ENCODE measurements around the gene DUOX2.

Gene DUOX2

DNA sequence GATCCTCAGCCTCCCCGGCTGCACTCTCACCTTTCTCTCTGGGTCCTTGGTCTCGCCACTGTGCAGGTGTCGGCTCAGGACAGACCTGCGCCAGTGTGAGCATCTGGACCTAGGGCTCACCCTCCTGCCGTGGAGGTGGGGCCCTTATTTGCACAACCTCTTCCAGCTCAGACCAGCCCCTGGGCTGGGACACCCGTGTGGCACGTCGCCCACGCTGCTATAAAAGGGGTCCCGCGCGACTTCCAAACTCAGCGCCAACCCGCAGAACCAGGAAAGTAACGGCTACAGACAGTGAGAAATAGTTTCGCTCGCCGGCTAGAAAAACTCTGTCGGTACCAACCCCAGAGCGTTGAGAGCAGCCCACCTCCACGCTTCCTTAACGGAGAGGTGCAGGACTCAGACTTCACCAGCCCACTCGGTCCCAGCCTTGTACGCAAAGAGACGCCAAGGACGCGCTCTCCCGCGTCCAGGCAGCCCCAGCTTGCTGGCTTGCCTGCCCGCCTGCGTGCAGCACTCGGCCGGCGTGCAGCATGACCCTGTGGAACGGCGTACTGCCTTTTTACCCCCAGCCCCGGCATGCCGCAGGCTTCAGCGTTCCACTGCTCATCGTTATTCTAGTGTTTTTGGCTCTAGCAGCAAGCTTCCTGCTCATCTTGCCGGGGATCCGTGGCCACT lies at the start of gene DUOX2, which contains the start of gene DUOXA2:
Gene DUOX2 (minus strand): TSS at position 97 of the 675 bp plus-strand sequence. CDS start 761 bp downstream, outside the sequence.
Gene DUOXA2 (plus strand): TSS at position 251 of the 675 bp plus-strand sequence. CDS start 280 bp downstream, at position 531.
- in situ Hi-C loops (cut with HindIII; ENCODE audit: low sequenced_read_pairs) = no loop called here

DNA sequence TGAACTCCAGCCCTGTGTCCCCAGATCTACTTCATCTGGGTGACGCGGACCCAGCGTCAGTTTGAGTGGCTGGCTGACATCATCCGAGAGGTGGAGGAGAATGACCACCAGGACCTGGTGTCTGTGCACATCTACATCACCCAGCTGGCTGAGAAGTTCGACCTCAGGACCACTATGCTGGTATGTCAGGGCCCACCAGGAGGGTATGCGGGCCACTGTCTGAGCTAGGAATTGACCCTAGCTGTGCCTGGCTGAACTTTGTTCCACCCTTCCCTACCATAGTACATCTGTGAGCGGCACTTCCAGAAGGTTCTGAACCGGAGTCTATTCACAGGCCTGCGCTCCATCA lies 49.5 kb upstream of the DUOX2 start:
- in situ Hi-C loops (cut with HindIII; ENCODE audit: low sequenced_read_pairs) = no loop called here

DNA sequence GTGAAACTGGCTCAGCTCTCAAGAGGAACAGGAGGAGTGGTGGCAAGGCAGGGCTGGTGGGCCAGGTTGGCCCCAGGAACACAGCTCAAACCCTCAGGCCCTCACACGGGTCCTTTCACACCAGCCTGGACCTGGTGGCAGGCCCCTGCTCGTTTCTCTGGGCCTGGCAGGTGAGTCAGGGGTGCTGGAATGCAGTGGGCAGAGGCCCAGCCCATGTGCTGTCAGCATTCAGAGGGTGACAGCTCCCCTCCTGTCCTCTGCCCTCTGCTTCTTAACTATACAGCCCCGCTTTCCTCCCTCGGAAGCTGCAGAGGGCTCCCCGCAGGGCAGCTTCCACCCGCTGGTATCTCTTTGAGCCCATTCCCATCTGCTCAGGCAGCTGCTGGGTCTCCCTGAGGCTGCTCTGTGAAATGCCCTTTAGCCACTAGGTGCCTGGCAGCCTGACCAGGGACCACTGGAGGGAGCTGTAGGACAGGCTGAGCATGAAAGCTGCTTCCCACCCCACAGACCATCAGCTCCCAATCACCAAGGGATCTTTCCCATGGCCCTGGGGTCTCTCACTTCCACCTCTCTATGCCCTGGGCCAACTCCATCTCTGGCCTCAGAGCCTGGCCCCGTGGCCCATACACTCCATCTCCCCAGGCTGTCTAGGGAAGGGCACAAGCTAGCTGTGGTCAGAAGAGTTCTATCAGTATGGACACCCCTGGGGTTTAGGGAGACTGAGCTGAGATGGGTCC lies 49.0 kb upstream of the DUOX2 start:
- in situ Hi-C loops (cut with HindIII; ENCODE audit: low sequenced_read_pairs) = no loop called here

DNA sequence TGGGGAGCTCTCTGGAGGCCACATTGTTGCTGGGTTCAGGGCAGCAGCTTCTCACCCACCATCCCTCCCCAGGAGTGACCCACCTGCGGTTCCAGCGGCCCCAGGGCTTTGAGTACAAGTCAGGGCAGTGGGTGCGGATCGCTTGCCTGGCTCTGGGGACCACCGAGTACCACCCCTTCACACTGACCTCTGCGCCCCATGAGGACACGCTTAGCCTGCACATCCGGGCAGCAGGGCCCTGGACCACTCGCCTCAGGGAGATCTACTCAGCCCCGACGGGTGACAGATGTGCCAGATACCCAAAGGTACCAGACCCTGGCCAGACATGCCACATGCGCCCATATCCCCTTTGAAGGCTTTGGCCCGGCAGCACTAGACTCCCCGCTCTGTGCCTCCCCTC lies 47.7 kb upstream of the DUOX2 start:
- in situ Hi-C loops (cut with HindIII; ENCODE audit: low sequenced_read_pairs) = no loop called here

DNA sequence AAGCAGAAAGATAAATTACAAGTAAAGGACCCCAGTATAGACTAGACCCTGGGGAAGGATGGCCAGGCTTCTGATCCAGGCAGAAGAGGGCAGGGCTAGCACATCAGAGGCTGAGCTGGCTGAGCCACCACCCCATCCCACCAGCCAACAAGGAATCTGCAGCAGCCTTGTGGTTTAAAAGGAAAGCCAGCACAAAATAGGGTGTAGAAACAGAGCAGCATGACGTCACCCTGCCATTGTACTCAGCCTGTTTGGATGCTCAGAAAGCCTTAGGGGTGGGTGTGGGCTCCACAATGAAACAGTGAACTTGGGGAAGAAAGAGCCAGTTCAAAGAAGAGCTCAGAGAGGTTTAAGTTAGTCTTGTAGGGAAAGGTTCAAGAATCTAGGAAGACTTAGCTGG lies 44.0 kb upstream of the DUOX2 start:
- in situ Hi-C loops (cut with HindIII; ENCODE audit: low sequenced_read_pairs) = no loop called here

DNA sequence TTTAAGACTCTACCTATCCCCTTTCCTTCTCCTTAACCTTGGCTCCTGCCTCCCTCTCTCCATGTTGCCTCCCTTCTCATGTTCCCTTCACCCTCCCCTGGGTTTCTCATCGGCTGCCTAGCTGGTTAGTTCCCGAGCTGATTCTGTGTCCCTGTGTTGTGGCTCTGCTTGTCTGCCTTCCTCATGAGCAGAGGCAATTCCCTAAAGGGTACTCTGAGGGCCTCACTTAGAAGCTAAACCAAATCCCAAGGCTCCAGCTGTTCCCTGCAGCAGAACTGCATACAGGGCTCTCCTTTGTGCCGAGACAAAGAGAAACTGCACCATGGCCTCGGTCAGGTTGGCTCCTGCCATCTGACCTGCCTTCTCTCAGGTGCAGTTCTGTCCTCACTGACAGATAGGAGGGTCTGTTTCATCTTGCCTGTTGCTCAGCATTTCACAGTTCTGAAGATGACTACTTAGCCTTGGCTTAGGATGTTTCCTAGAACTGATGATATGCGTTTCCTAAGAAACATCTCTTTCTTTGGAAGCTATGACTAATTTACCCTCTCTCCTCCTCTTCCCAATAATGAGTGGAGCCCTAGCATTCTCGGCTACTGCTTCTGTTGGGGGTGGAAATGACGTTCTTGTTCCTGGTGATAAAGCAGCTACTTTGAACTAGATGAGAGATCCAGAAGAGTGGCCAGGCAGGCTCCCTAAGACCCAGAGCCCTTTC lies 42.9 kb upstream of the DUOX2 start:
- in situ Hi-C loops (cut with HindIII; ENCODE audit: low sequenced_read_pairs) = no loop called here

DNA sequence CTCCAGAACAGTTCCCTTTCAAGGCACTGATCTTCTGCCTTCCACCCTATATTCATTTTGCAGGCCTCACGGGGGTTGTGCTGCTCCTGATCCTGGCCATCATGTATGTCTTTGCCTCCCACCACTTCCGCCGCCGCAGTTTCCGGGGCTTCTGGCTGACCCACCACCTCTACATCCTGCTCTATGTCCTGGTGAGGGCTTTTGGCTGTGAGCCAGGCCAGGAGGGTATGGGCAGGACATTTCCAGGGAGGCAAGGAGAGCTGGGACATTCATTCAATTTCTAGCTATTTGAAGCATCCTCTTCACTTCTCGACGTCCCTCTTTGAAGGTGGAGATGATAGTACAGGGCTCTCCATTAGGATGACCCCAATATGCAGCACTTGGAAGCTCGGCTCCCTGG lies 41.8 kb upstream of the DUOX2 start:
- in situ Hi-C loops (cut with HindIII; ENCODE audit: low sequenced_read_pairs) = no loop called here

DNA sequence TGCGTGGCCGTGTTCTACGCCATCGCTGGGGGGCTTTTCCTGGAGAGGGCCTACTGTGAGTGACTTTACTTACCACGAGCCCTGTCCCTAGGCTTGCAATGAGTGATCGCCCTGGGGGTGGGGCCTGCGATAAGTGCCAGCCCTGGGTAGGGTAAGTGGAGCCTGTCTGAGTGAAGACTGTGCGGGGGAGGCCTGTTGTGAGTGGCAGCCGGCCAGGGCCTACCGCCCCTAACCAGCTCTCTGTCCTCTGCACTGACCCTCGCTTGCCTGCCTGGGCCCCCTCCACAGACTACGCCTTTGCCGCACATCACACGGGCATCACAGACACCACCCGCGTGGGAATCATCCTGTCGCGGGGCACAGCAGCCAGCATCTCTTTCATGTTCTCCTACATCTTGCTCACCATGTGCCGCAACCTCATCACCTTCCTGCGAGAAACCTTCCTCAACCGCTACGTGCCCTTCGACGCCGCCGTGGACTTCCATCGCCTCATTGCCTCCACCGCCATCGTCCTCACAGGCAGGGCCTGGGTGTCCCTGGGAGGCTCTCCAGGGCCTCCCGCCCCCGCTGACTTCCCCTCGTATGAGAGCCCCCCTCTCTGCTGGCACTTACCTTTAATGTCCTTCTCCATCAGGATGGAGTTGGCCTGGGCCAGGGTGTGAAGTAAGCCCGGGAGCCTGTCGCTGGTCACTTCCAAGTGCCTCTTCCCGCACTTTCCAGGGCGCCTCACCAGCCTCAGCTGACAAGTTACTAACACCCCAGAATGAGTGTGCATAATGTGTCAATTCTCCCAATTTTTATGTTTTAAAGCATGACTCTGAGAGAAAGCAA lies 38.2 kb upstream of the DUOX2 start:
- in situ Hi-C loops (cut with HindIII; ENCODE audit: low sequenced_read_pairs) = no loop called here

DNA sequence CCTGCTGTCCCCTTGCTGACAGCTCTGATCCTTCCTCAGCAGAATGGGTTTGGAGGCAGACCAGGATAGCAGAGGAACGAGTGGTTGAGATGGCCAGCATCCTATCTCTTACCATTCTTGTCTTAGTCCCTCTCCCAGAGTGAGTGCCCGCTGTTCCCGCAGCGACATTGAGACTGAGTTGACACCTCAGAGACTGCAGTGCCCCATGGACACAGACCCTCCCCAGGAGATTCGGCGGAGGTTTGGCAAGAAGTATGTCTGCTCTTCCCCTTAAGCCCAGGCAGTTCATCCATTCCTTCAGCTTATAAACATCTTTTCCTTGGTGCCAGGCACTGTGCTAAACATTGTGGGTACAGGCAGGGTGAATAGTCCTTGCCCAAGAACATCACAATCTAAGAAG lies 37.0 kb upstream of the DUOX2 start:
- in situ Hi-C loops (cut with HindIII; ENCODE audit: low sequenced_read_pairs) = no loop called here

DNA sequence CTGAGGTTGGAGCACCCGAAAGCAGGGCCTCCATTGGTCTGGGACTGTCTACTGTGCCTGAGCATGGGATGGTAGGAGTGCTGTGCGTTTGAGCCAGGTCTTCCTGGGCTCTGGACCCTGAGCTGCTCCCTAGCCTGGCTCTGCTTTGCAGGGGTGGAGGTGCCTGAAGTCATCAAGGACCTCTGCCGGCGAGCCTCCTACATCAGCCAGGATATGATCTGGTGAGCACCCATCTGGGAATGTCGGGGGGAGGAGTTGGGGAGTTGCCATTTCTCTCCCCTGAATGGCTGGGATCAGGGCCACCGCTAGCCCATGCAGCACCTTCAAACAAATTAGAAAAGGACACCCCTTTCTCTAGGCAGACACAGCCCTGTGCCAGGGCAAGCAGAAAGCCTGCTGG lies 36.5 kb upstream of the DUOX2 start:
- in situ Hi-C loops (cut with HindIII; ENCODE audit: low sequenced_read_pairs) = no loop called here

DNA sequence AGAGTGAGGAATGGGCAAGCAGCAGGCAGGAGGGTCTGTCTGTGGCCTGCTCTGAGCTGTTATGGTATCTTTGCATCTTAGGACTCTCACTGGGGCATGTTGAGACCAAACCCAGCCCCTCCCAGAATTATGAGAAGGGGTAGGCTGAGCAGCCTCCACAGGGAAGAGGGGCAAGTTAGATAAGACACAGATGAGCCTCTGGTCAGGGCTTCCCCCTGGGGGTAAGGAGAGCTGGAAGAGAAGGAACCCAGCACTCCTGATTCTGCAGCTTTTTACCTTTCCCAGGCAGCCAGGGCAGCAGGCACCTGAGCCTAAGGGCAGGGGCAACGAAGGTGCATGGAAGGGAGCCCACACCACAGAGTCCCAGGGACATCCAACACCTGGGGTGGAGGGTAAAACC lies 35.1 kb upstream of the DUOX2 start:
- in situ Hi-C loops (cut with HindIII; ENCODE audit: low sequenced_read_pairs) = no loop called here

DNA sequence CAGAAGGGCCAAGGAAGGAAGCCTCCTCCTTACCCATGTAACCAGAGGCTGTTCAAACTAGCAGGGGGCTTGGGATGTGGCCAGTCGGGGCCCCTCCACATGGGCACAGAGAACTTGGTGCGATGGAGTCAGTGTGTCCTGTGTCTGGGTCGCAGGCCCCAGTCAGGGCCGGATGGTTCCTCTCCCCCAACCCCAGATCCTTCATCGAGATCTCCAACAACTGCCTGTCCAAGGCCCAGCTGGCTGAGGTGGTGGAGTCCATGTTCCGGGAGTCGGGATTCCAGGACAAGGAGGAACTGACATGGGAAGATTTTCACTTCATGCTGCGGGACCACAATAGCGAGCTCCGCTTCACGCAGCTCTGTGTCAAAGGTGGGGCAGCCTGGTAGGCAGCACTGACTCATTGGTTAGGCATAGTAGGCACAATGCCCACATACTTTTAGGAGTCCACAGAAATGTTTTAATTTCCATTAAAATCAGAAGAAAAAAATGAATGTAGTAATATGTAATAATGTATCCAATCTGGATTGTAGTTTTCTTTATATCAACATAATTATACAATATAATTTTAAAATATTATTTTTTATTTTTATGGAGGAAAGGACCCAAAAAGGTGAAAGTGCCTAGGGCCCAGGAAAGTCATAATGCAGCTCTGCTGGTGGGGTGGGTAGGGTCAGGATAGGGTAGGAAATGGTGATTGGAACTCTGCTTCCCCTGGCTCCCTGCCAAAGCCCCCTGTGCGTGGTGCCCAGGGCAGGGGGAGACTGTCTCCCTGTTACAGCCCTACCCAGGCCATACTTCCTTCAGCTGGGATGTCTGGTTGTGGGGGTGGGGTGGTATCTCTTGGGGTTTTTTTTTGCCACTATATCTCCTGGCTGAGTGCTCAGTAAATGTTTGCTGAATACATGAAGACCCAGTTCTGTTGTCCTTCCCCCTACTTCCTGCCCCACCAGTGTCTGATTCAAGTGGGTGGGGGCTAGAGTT lies 34.4 kb upstream of the DUOX2 start:
- in situ Hi-C loops (cut with HindIII; ENCODE audit: low sequenced_read_pairs) = no loop called here

DNA sequence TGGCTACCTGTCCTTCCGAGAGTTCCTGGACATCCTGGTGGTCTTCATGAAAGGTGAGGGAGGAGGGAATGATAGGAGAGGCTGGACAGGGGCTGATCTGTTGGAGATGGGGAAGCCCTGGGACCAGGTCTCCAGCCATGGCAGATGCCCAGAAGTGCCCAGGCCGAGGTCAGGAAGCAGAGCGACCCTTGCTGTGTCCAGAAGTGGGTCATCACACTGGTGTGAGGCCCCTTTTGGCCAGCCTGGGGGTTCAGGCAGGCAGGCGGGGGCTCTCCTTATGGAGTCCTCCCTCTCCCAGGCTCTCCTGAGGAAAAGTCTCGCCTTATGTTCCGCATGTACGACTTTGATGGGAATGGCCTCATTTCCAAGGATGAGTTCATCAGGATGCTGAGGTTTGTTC lies 33.6 kb upstream of the DUOX2 start:
- in situ Hi-C loops (cut with HindIII; ENCODE audit: low sequenced_read_pairs) = no loop called here

DNA sequence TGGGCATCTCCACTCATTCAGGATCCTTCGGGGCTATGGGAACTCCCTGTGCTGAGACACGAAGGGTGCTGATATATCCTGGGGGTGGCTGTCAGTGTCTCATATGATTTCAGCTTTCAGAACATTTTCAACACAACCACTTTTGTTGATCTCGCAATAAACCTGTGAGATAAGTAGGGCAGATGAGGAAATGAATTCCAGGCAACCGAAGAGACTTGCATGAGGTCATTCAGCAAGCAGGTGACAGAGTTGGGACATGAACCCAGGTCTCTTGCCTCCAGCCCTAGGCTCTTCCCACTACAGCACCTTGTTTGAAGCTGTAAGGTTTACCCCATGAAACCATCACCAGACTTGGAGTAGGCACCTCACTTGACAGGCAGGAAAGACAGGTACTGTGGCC lies 32.4 kb upstream of the DUOX2 start:
- in situ Hi-C loops (cut with HindIII; ENCODE audit: low sequenced_read_pairs) = no loop called here

DNA sequence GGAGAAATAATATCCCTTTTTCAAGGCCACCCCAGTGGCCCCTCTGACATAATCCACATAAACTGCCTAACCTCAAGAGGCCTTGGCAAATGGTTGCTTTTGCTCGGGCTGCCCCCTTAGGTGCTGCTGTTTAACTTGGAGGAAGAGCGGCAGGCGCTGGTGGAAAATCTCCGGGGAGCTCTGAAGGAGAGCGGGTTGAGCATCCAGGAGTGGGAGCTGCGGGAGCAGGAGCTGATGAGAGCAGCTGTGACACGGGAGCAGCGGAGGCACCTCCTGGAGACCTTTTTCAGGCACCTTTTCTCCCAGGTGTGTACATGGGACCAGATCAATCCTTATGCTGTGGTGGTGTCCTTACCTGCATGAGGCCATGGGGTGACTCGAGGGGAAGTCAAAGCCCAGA lies 30.8 kb upstream of the DUOX2 start:
- in situ Hi-C loops (cut with HindIII; ENCODE audit: low sequenced_read_pairs) = no loop called here

DNA sequence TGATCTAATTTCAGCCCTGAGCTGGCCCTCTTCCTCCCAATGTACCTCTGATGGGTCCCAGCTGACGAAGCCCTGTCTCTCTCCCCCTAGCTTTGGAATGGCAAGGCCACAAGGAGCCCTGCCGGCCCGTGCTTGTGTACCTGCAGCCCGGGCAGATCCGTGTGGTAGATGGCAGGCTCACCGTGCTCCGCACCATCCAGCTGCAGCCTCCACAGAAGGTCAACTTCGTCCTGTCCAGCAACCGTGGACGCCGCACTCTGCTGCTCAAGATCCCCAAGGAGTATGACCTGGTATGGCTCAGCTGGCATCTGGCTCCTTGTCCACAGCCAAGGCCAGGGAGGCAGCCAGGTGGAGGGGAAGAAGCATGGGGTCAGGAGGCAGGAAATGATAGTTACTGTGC lies 30.0 kb upstream of the DUOX2 start:
- in situ Hi-C loops (cut with HindIII; ENCODE audit: low sequenced_read_pairs) = no loop called here

DNA sequence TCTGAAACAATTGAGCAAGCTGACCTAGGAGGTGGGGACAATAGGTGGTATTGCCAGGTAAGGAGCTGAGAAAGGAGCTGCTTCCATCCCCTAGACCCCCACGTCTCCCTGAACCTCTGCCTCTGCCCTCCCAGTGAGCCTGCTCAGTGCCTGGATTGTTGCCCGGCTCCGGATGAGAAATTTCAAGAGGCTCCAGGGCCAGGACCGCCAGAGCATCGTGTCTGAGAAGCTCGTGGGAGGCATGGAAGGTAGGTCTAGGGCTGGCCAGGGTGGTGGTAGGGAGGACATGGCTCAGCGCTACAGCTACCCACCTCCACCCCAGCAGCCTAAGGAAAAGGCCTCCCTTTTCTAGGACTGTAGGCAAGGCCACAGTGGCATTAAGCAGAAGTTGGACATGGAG lies 29.1 kb upstream of the DUOX2 start:
- in situ Hi-C loops (cut with HindIII; ENCODE audit: low sequenced_read_pairs) = no loop called here

DNA sequence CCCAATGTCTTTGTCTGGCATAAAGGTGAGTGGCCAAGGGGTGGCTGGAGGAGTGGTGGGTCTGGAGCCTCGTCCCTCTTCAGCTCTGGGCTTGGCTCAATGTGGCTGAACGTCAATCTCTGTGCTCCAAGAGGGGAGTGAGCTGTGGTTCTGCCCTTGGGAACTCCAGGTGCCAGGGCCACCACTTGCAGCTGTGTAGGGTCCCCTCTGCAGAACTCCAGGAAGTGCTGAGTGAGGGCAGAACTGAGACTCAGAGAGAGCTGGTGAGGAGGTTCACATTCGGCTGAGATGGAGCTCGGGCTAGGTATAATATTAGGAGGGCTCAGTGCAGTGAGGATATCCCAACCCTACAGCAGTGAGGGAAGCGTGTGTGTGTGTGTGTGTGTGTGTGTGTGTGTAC lies 27.4 kb upstream of the DUOX2 start:
- in situ Hi-C loops (cut with HindIII; ENCODE audit: low sequenced_read_pairs) = no loop called here

DNA sequence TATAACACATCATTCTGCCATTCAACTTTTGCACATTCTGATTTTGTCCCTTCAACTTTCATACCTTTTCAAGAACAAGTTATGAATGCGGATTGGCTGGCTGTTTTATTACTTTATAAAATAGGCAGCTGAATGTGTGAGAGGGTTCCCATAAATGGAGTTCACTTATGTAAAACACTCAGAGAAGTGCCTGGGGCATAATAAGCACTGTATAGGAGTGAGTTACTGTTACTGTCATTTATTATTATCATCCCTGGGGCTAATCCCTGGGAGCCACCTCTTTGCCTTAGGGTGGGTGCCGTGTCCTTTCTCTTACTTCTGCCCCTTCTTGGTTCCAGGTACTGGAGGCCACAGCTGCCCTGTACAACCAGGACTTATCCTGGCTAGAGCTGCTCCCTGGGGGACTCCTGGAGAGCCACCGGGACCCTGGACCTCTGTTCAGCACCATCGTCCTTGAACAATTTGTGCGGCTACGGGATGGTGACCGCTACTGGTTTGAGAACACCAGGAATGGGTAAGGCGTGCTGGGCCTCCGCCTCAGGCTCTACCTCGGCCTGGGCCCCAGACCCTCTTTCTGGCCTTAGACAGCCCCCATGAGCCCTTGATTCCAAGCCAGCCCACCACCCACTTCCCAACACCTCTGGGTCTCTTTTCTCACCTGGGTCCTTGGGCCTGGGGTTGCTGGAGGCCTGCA lies 26.7 kb upstream of the DUOX2 start:
- in situ Hi-C loops (cut with HindIII; ENCODE audit: low sequenced_read_pairs) = no loop called here

Measured in DLD1 (cell line).